GM19468 (cell line): ENCODE measurements around the gene CCDC74A.
"Not testable (repeated sequence)": the region's sequence is repeated elsewhere in the genome, so short reads cannot be mapped to it uniquely, and the experiment has no call there.

Experiments
- ATAC-seq: cut with Tn5 transposase; IDR thresholded peaks from one replicate; pipeline ENCODE4 v1.9.1; 2021; ENCODE audit warnings: mild to moderate bottlenecking, moderate library complexity, moderate number of reproducible peaks; ENCODE audit not compliant: unreplicated experiment; ENCODE audit errors: extremely low read depth

The CCDC74A gene

GRCh38 chr2:131525256-131525655 is 2.4 kb upstream of the CCDC74A start:
- not testable (repeated sequence) for ATAC-seq

- ATAC-seq, result peak; percentile 11
These were observed 1.5 kb downstream of the CCDC74A start for GRCh38 chr2:131528981-131529863.

GRCh38 chr2:131529864-131530445 is 2.3 kb downstream of the CCDC74A start:
- ATAC-seq, result not testable (repeated sequence)

GRCh38 chr2:131530626-131531344 is 3.1 kb downstream of the CCDC74A start:
- not testable (repeated sequence) for ATAC-seq

- ATAC-seq, result not testable (repeated sequence)
These were observed 4.0 kb downstream of the CCDC74A start for GRCh38 chr2:131531547-131532185.

GRCh38 chr2:131532723-131533608 is 5.3 kb downstream of the CCDC74A start:
- ATAC-seq, result not testable (repeated sequence)

- not testable (repeated sequence) for ATAC-seq
These were observed 6.1 kb downstream of the CCDC74A start for GRCh38 chr2:131533609-131534316.

- ATAC-seq, result not testable (repeated sequence)
These were observed 6.6 kb downstream of the CCDC74A start for GRCh38 chr2:131534317-131534672.

- ATAC-seq, result not testable (repeated sequence)
These were observed 7.3 kb downstream of the CCDC74A start for GRCh38 chr2:131534965-131535364.

GRCh38 chr2:131535526-131535925 is 7.8 kb downstream of the CCDC74A start:
- ATAC-seq, result no peak

GRCh38 chr2:131535951-131536826 is 8.5 kb downstream of the CCDC74A start:
- ATAC-seq, result not testable (repeated sequence)

GRCh38 chr2:131536841-131537240 is 9.2 kb downstream of the CCDC74A start:
- not testable (repeated sequence) for ATAC-seq

GRCh38 chr2:131538856-131539255 is 11.2 kb downstream of the CCDC74A start:
- not testable (repeated sequence) for ATAC-seq

- ATAC-seq, result no peak
These were observed 15.0 kb downstream of the CCDC74A start for GRCh38 chr2:131542438-131543384.

- no peak for ATAC-seq
These were observed 15.8 kb downstream of the CCDC74A start for GRCh38 chr2:131543385-131543891.

- not testable (repeated sequence) for ATAC-seq
These were observed 16.5 kb downstream of the CCDC74A start for GRCh38 chr2:131544006-131544812.
